NCI-H226 (cell line): ENCODE data around the gene WRAP73.
"Not testable (repeated sequence)": the region's sequence is repeated elsewhere in the genome, so short reads cannot be mapped to it uniquely, and the experiment has no call there.

Experiments
- DNase-seq: peaks from one replicate; pipeline ENCODE4 v3.0.0-alpha.2; 2015

WRAP73 gene

DNA sequence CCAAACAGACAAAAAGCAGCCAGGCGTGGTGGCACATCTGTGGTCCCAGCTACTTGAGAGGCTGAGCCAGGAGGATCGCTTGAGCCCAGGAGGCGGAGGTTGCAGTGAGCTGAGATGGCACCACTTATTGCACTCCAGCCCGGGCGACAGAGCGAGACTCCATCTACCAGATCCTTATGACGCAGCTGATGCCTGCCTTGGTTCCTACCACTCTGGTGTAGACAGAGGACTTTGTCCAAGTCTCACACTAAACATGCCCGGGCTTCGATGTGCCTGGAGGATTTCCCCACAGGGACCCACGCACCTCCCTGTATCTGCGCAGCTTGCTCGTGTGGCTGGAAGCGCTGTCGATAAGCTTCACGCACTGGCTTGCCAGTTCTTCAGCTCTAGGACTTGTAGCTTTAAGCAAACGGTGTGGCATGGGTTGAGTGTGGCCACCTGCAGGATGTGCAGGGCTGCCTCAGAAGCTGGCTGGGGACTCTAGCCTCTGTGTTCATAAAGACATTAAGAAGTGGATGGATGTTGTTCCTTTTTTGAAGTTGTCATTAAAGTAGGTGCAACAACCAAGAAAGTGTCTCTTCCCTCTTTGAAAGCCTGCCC, 20.2 kb downstream of the WRAP73 start:
- DNase-seq, result no peak

DNA sequence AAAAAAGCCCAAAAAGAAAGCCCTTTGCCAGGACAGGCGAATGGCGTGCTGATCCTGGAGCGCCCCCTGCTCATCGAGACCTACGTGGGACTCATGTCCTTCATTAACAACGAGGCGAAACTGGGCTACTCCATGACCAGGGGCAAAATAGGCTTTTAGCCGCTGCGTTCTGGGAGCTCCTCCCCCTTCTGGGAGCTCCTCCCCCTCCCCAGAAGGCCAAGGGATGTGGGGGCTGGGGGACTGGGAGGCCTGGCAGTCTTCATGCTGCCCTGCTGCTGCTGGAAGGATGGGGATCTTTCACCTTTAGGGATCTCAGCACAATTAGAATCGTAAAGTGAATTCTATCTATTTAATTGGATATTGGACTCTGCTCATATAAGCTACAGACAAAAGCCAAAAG, 21.5 kb downstream of the WRAP73 start:
- no peak for DNase-seq

DNA sequence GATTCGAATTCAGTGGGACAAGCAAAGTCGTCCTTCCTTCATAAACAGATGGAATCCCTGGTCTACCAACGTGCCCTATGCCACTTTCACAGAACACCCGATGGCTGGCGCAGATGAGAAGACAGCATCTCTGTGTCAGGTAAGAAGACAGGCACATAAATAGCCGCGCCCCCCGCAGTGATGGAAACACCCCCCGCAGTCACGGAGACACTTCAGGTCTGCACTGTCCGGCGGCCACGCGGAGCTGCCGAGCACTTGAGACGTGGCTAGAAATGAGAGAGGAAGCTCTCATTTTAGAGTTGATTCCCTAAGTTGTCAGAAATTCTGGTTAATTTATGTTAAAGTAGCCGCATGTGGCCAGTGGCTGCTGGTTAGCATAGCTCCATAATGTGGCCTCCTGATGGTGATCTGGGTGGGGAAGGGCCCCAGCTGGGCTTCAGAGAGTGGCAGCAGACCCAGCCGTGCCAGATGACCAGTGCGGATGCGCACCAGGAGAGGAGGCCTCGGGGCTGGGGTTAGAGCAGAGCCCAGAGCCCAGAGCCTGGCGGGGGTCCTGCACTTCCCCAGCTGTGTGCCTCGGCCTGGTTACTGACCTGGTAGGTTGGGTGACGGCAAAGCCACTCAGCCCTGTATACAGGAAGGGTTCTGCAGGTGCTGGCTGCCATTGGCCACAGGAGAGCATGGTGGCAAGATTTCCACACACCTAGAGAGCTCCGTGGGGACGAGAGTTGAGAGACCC, 22.2 kb downstream of the WRAP73 start:
- DNase-seq, result no peak

DNA sequence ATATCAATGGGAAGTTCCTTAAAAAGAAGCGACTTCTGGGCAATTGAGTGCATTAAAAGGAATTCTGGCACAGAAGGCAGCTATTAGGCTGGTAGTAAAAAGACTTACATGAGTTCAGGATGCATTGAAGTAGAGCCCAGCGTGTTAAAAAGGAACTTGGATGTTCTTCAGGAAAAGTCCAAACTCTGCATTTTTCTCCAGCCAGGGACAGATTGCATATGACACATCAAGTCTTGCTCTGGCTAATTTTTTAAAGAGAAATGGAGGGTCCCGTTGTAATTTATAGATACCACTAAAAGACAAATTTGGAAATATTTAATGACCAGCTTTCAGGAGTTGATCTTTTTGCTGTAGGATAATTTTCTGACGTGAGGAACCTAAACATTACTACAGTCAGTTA, 23.9 kb downstream of the WRAP73 start:
- DNase-seq, result no peak

GRCh38 chr1:3625151-3625907, 24.6 kb downstream of the WRAP73 start:
- no peak for DNase-seq

DNA sequence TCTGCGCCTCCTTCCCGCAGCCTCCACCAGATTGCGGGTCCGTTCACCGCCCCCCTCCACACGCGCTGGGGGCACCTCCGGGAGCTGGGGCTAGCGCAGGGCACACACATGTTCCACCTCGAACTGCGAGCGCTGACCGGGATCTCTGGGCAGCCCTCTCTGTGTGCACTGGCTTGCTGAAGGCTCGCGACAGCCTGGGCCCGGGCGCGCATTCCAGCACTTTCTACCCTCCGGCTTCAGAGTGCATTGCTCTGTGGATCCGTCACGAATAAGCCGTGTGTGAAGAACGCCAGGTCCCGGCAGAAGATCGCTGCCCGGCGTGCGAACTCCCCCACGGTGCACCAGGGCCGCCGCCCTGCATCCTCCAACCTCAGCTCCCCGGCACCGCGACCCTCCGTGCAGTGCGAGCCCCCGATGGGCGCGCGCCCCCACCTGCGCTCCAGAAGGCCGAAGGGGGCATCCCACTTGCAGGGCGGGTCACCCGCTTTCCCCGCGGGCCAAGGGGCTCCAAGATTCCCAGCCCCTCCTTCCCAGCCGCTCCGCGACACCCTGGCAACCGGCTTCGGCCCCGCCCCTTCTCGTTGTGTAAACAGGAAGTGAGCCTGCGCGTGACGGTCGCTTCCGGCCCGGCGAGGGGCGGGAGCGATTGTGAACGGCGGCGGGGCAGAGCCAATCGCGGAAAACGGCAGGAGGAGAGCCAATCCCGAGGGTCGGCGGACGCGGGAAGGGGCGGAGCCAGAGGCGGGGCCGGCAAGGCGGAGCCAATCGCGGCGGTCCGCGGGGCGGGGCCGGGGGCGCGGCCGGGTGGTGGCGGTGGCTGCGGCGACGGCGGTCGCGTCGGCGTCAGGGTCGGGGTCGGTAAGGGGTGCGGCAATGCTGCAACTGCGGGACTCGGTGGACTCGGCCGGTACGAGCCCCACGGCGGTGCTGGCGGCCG, 25.4 kb downstream of the WRAP73 start, which contains the start of gene TPRG1L:
TSS of gene TPRG1L (plus strand) at position 816 of the 937 bp plus-strand sequence. CDS start at position 874, 58 bp downstream.
- DNase-seq, result peak; percentile 92

DNA sequence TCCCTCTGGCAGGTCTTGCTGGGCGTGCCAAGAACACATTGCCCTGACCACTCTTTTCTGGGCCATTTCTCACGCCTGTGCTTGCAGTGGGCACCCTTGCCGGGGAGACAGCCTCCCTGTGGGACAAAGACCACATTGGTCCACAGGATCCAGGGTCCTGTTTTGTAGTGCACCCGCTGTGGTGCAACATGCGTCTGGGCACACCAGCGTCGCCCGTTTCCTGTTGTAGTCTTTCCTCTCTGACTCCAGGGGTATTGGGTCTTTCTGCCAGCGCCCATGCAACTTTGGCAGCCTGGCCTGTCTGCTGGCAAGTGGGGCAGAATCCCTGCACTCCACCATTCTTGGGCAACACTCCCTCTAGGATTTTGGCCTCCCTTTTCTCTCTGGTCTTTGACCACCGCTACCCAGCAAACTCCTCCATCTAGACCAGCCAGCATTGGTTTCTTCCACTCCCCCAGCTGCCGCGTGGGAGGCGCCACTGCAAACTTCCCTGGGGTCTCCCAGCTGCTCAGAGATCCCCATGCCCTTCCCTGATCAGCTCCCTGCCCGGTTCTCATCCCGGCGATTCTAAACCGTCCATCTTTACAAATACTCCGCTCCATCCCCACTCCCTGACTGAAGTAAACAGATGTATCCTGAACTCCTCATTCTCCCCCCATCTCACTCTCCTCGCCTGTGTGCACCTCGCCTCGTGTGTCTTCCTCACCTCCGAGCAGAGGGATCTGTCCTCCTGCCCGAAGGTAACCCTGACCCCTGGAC, 26.3 kb downstream of the WRAP73 start:
- no peak for DNase-seq

DNA sequence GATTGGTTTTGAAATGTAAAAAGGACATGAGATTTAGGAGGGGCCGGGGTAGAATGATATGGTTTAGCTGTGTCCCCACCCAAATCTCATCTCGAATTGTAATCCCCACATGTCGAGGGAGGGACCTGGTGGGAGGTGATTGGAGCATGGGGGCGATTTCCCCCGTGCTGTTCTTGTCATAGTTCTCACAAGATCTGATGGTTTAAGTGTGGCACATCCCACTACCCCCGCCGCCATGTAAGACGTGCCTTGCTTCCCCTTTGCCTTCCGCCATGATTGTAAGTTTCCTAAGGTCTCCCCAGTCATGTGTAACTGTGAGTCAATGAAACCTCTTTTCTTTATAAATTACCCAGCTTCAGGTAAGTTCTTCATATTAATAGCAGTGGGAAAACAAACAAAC, 27.8 kb downstream of the WRAP73 start:
- not testable (repeated sequence) for DNase-seq

- DNase-seq, result peak; percentile 64
Measured at GRCh38 chr1:3621151-3621671, 28.7 kb downstream of the WRAP73 start.

GRCh38 chr1:3620708-3621107, 29.2 kb downstream of the WRAP73 start:
- DNase-seq, result no peak

DNA sequence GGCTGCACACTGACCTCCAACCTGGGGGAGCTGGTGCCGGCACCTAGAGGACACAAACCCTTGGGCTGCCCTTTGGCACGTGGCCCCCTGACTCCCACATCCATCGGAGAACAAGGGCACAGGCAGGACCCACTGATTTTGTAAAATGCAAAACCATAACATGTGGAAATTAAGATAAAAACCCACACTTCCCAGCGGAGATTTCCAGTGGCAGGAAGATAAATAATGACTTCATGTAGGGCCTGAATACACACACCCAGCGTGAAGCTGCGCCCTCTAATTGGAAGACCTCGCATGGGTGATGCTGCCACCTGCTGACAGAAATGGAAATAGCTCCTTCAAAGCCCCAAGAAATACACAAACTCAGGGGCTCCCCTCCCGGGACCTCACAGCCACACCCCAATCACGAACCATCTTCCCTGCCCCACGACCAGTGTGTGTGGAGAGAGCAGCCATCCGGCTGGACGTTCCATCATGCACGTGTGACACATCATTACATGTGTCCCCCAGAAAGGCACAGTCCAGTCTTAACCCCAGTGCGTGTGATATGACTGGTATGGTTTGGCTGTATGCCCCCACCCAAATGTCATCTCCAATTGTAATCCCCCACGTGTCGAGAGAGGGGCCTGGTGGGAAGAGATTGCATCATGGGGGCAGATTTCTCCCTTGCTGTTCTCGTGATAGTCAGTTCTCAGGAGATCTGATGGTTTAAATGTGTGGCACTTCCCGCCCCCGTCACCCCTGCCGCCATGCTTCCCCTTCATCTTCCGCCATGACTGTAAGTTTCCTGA, 30.8 kb downstream of the WRAP73 start:
- DNase-seq, result peak; percentile 70

DNA sequence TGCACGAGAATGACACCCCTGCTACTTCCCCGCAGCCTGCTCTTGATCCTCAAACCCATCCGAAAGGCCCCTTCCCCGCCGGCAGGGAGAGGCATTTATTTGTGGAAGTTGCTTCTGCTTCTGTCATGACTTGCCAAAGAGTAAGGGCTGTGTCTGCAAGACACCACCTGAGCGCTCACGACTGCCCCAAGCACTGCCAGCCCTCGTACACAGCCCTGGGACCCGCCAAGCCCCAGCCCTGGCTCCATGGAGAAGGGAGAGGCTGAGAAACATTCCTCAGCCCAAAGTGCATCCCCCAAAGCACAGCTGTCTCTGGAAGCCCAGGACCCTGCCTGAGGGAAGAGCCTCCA, 31.4 kb downstream of the WRAP73 start:
- DNase-seq, result no peak

DNA sequence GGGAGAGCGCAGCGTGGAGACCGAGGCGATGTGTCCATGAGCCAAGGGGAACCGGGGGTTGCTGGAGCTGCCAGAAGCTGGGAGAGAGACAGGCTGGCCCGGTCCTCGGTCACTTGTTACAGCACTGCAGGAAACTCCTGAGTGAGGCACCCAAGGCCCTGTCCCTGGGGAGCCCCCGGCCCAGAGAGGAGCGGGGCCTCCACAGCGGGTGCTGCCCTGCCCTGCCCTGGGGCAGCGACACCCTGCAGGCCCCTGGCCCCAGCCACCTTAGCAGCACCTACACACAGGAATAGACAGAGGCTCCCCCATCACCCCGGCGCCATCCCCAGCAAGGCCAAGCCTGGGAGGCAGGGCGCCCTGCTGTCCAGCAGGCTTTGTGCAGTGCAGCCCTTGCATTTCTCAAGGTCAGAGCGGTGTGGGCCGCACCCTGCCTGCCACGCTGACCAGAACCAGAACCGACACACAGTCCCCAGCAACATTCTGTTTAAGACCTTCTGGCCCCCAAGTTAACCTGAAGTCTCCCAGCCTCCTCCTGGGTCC, 32.0 kb downstream of the WRAP73 start:
- no peak for DNase-seq

DNA sequence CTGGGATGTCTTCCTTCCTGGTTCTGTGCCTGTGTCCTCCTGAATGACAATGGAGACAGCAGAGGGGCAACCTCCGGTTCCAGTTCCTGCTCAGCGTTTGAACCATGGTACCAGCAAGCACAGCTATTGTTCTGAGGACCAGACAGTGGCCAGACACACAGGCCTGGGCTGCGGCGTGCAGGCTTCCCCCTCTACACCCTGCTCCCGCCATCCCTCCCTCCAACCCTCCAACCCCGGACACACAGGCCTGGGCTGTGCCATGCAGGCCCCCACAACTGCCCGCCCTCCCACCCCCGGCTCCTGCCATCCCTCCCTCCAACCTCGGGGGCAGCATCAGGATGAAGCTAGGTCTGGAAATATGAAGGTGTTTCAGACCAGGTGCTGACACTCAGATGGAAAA, 33.0 kb downstream of the WRAP73 start:
- DNase-seq, result no peak

DNA sequence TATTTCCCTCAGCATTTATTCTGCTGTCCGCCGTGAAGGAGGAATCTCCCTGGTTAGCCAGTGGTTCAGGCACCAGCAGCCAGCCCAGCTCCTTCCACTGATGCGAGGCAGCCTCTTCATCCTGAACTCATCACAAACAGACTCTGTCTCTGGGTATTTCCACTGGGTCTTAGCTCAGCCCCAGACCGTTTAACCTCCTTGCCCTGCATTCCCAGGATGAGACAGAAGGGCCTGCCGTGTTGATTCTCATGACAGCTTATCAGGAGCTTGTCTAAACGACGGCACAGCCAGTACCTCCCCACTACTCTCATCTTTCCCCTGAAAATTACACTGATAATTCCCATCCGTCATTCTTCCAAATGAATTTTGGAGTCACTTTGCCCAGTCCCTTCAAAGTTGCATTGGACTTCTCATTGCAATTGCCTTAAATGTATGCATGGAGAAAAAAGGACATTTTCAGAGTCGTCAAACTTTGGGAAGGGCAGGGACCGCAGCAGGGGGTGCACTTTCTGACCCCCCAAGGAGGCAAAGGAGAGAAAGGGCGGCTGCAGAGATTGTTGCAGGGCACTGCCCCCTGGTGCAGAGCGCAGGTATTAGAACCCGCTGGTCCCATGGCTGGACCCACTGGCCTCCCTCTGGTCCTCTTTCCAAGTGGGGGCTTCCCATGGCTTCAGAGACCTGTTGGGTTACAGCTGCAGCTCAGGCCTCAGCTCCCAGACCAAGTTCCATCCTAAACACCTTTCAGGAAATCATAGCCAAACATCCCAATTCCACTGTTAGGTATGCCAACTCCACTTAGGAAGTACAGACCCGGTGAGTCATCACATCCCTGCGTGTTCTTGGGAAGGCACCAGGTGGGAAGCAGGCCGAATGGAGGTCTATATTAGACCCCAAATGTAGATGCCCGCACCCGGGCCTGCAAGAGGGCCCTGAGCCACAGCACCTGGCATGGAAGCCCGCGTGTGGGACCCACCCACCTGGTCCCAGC, 34.9 kb downstream of the WRAP73 start:
- DNase-seq, result peak; percentile 81

DNA sequence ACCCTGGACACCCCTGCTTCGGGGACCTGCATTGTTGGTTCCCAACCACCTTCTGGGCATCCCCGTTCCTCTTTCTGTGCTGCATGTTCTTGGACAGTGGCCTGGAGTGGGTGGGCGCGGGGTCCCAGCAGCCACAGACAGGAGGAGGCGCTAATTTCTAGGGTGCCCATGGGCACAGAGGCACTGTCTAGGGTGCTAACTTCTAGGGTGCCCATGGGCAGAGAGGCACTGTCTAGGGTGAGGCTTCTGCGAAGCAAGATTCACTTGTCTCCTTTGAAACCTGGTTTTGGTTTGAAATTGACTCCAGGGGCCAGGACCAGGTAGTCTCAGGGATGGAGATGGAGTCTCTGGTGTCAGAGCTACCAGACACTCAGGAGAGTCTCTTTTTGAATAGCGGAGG, 37.8 kb downstream of the WRAP73 start:
- no peak for DNase-seq

GRCh38 chr1:3611170-3612019, 38.5 kb downstream of the WRAP73 start, which contains the start of gene MEGF6:
MEGF6 (minus strand) TSS chr1:3611508; CDS start chr1:3611268, 240 bp downstream.
- peak; percentile 71 for DNase-seq

DNA sequence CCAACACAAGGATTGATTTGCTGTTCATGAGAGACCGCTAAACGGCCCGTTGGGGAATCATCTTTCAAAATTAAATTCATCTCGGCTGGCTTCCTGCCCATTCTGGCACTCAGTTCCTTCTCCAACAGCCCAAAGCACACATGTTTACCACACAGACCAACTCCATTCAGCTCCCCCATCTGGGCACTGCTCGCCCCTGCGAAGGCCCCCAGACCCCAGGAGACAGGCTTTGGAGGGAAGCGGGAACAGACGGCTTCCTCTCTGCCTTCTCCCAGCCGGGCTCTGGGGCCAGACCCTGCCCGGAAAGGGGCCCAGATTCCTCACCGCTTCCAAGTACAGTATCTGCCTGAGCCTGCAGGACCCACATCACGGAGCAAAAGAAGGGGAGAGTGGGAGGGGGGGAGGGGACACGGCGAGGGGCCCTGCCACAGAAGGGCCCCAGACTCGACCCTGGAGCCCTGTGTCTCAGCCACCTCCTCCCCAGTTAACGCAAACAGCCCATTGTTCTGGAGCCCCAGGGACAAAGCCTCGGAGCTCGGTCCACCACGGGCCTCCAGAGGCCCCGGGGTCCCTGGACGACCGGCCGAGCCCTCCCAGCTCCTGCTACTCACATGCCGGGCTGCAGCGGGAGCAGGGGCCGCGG, 39.3 kb downstream of the WRAP73 start:
- DNase-seq, result no peak
